Left lung (tissue), 10 donors: ENCODE results near the gene CCDC188. TPM values are rescaled to one million over a fixed set of nuclear protein-coding genes. Genes with fewer than 3 reads are reported as not detected.

Source experiments
- ATAC-seq: fragments of 200-7000 bp; cut with Tn5 transposase; one replicate; pipeline ENCODE4 v1.9.1; 2020; ENCODE audit warnings: moderate library complexity
- DNase-seq, 4 donors: peaks; one replicate each; pipeline ENCODE4 v3.0.0-alpha.2; 2013 to 2020
- H3K27ac ChIP-seq, 2 donors: fragments of 200-600 bp; sonication (generic) in 1 of 2; one replicate each; pipeline versions ENCODE4 v1.5.0 to v1.8.0; 2020 to 2021
- H3K27me3 ChIP-seq, 2 donors: fragments of 200-600 bp; sonication (generic) in 1 of 2; one replicate each; pipeline versions ENCODE4 v1.5.0 to v1.8.0; 2020 to 2021
- H3K36me3 ChIP-seq, 2 donors: fragments of 200-600 bp; sonication (generic) in 1 of 2; one replicate each; pipeline versions ENCODE4 v1.5.0 to v1.8.0; 2020 to 2021
- H3K4me1 ChIP-seq, 2 donors: fragments of 200-600 bp; one replicate each; pipeline ENCODE4 v1.8.0; 2021
- H3K4me3 ChIP-seq, 2 donors: fragments of 200-600 bp; sonication (generic) in 1 of 2; one replicate each; pipeline versions ENCODE4 v1.5.0 to v1.8.0; 2020 to 2021; ENCODE audit warnings: mild to moderate bottlenecking in 1 of 2
- H3K9me3 ChIP-seq, 2 donors: fragments of 200-600 bp; sonication (generic) in 1 of 2; one replicate each; pipeline versions ENCODE4 v1.5.0 to v1.8.0; 2020 to 2021
- CTCF ChIP-seq, 2 donors: fragments of 200-600 bp; sonication (generic) in 1 of 2; IDR thresholded peaks; one replicate each; pipeline versions ENCODE4 v1.5.0 to v1.8.0; 2021; ENCODE audit warnings: antibody characterized with exemption in 2 of 2
- intact Hi-C, 2 donors: fragments of 100-400 bp; cut with DNase I; formaldehyde crosslinking; loops; one replicate each; pipeline versions ENCODE4 v1.11.2 to v1.14.2; 2022
- polyA plus RNA-seq, 6 donors: library from polyadenylated mRNA; unstranded; fragments of 120-200 nt; gene quantifications; one replicate each; pipeline ENCODE4 v1.2.1, GENCODE V29; 2013; ENCODE audit not compliant: insufficient read length in 6 of 6
- total RNA-seq, 2 donors: library from RNA; stranded (reverse); fragmentation: NEBNext Ultra II Directional; extraction: Animal tissue kit (Norgen Biotek cat#: 25700); gene quantifications; one replicate each; pipeline ENCODE4 v1.2.1, GENCODE V29; 2021
- donor health status: DM: no; HTN: yes; CAD: no.
- donor health status: DM: no; HTN: no; CAD: no.

CCDC188 gene
- total and polyA plus RNA-seq, 8 donors, result 1.1 to 3.9 (median 1.7) TPM

GRCh38 chr22:20155330-20156041, 4.6 kb upstream of the CCDC188 start:
- Histone ChIP-seq H3K36me3 (no peaks in the 10 kb centered on the region), H3K4me3 (peak overlapping the region in 1 of 2 donors; percentile 22), H3K27ac (no peak overlapping the region), H3K4me1 (peaks cover 0 to 7% of the 10 kb centered on the region in 2 donors), H3K9me3 (no peaks in the 10 kb centered on the region), H3K27me3 (peaks cover 0 to 31% of the 10 kb centered on the region in 2 donors)
- intact Hi-C loops, result loop anchor here (2.0 to 10.0 kb wide), 3 partner anchors 112 to 129 kb away; partner anchors contain the start of gene RTN4R (in 1 of the 2)
- TF ChIP-seq CTCF (IDR thresholded peaks at IDR 0.05), result no peak
- ATAC-seq, result peak; percentile 21
- DNase-seq, result peak in 1 of 4 donors; percentile 46

GRCh38 chr22:20154602-20155187, 3.8 kb upstream of the CCDC188 start:
- Histone ChIP-seq H3K4me1 (peaks cover 0 to 7% of the 10 kb centered on the region in 2 donors), H3K36me3 (no peaks in the 10 kb centered on the region), H3K9me3 (no peaks in the 10 kb centered on the region), H3K27me3 (peaks cover 0 to 31% of the 10 kb centered on the region in 2 donors), H3K27ac (no peak overlapping the region), H3K4me3 (peak overlapping the region in 1 of 2 donors; percentile 22)
- TF ChIP-seq CTCF (IDR thresholded peaks at IDR 0.05), result no peak
- DNase-seq, result no peak
- no peak for ATAC-seq
- intact Hi-C loops, result loop anchor here (5.0 to 10.0 kb wide), 2 partner anchors 113 to 130 kb away; partner anchors contain the start of gene RTN4R (in 1 of the 2)

- Histone ChIP-seq H3K4me1 (peaks cover 0 to 7% of the 10 kb centered on the region in 2 donors), H3K27ac (no peak overlapping the region), H3K9me3 (no peaks in the 10 kb centered on the region), H3K4me3 (no peak overlapping the region), H3K36me3 (no peaks in the 10 kb centered on the region), H3K27me3 (peaks cover 0 to 31% of the 10 kb centered on the region in 2 donors)
- no peak for TF ChIP-seq CTCF (IDR thresholded peaks at IDR 0.05)
- ATAC-seq, result no peak
- DNase-seq, result no peak
- intact Hi-C loops, result loop anchor here in 1 of 2 donors (10.0 kb wide), 1 partner anchor 131 kb away; no protein-coding TSS in a partner anchor
Measured at GRCh38 chr22:20153945-20154344, 3.1 kb upstream of the CCDC188 start.

GRCh38 chr22:20152464-20152890, 1.6 kb upstream of the CCDC188 start:
- Histone ChIP-seq H3K36me3 (no peaks in the 10 kb centered on the region), H3K27ac (no peak overlapping the region), H3K9me3 (no peaks in the 10 kb centered on the region), H3K4me1 (peaks cover 0 to 7% of the 10 kb centered on the region in 2 donors), H3K4me3 (no peak overlapping the region), H3K27me3 (peaks cover 0 to 31% of the 10 kb centered on the region in 2 donors)
- DNase-seq, result no peak
- intact Hi-C loops, result loop anchor here in 1 of 2 donors (10.0 kb wide), 1 partner anchor 132 kb away; no protein-coding TSS in a partner anchor
- no peak for TF ChIP-seq CTCF (IDR thresholded peaks at IDR 0.05)
- no peak for ATAC-seq

- DNase-seq (no peak), ATAC-seq (no peak)
- TF ChIP-seq CTCF (IDR thresholded peaks at IDR 0.05), result no peak
- intact Hi-C loops, result loop anchor here in 1 of 2 donors (10.0 kb wide), 1 partner anchor 134 kb away; no protein-coding TSS in a partner anchor
- Histone ChIP-seq H3K4me1 (peaks cover 0 to 4% of the 10 kb centered on the region in 2 donors), H3K27ac (no peak overlapping the region), H3K27me3 (peaks cover 0 to 25% of the 10 kb centered on the region in 2 donors), H3K4me3 (no peak overlapping the region), H3K36me3 (no peaks in the 10 kb centered on the region), H3K9me3 (no peaks in the 10 kb centered on the region)
Measured at GRCh38 chr22:20151276-20151588, 377 bp upstream of the CCDC188 start.
